Skeletal muscle tissue (tissue), 4 donors: ENCODE results near the gene YWHAG. TPM values are rescaled to one million over a fixed set of nuclear protein-coding genes. Genes with fewer than 3 reads are reported as not detected.
"Not testable (repeated sequence)": the region's sequence is repeated elsewhere in the genome, so short reads cannot be mapped to it uniquely, and the experiment has no call there.

ENCODE experiments used
- H3K27ac ChIP-seq: one replicate; pipeline ENCODE4 v1.7.0; 2013; ENCODE audit warnings: mild to moderate bottlenecking, low read depth, low read length, inconsistent platforms
- H3K27me3 ChIP-seq, 3 donors: one replicate each; pipeline ENCODE4 v1.7.0; 2013; ENCODE audit warnings: low read length in 3 of 3; ENCODE audit not compliant: control insufficient read depth in 3 of 3, insufficient read depth in 3 of 3
- H3K36me3 ChIP-seq, 3 donors: one replicate each; pipeline ENCODE4 v1.7.0; 2013; ENCODE audit warnings: low read length in 3 of 3; ENCODE audit not compliant: control insufficient read depth in 3 of 3, insufficient read depth in 3 of 3
- H3K4me1 ChIP-seq, 3 donors: one replicate each; pipeline ENCODE4 v1.7.0; 2013; ENCODE audit warnings: low read length in 3 of 3, mild to moderate bottlenecking in 3 of 3; ENCODE audit not compliant: control insufficient read depth in 3 of 3, insufficient read depth in 3 of 3
- H3K4me3 ChIP-seq, 3 donors: one replicate each; pipeline ENCODE4 v1.7.0; 2013; ENCODE audit warnings: low read length in 3 of 3
- H3K9ac ChIP-seq, 3 donors: one replicate each; pipeline ENCODE4 v1.7.0; 2013; ENCODE audit warnings: low read length in 3 of 3, mild to moderate bottlenecking in 3 of 3, moderate library complexity in 2 of 3, low read depth in 1 of 3
- H3K9me3 ChIP-seq, 3 donors: one replicate each; pipeline ENCODE4 v1.7.0; 2013; ENCODE audit warnings: low read length in 3 of 3; ENCODE audit not compliant: control insufficient read depth in 3 of 3
- total RNA-seq: library from RNA; depleted of rRNA; stranded (reverse); fragments of >200 nt; gene quantifications from one replicate; pipeline ENCODE4 v1.2.3, GENCODE V29; 2014
- donor health status: Osteomylitis.

The YWHAG gene
- total RNA-seq, 1 donor from 2014 or later: 86.1 TPM

DNA sequence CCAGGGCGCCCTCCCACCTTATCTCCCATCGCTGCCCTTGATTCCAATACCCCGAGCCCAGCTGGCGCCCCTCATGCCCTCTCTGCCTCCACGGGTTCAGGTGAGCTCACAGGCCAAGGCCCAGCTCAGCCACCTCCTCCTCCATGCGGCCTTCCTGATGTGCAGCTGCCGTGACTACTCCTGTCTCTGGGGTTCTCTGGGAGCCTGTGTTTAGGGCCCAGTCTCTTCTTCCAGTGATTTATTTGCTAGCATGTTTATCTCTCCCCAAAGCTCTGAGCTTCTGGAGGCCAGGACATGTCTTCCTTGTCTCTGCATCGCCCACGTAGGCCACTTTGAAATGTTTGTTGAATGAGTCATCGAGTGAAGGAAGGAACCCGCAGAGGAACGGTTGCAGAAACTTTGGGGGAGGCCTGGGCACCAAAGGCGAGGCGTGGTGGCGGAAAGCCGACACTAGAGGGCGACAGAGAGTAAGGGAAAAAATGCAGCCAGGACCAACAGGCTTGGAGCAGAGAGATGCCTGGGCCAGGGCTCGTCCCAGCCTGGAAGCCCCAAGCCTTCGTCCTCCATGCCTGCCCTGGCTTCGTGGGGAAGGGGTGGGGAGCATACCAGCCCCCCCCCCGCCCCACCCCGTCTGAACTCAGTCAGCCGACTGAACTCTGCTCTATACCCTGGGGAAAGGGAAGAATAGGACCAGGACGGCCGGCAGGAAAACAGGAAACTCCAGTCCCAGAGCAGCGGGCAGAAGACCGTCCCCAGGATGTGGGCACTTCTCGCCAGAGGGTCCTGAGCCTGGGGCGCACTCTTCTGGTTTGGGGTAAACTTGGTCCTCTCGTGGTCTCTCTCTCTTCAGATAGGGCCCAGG lies 67.2 kb downstream of the YWHAG start:
- Histone ChIP-seq H3K27ac (peak overlapping the region; percentile 97), H3K9me3 (no peaks in the 10 kb centered on the region), H3K4me1 (peaks cover 25 to 44% (median 39%) of the 10 kb centered on the region in 3 donors), H3K27me3 (no peaks in the 10 kb centered on the region), H3K9ac (peak overlapping the region; percentile 85 to 86 (median 85)), H3K4me3 (peak overlapping the region; percentile 64 to 70 (median 66)), H3K36me3 (no peaks in the 10 kb centered on the region)

DNA sequence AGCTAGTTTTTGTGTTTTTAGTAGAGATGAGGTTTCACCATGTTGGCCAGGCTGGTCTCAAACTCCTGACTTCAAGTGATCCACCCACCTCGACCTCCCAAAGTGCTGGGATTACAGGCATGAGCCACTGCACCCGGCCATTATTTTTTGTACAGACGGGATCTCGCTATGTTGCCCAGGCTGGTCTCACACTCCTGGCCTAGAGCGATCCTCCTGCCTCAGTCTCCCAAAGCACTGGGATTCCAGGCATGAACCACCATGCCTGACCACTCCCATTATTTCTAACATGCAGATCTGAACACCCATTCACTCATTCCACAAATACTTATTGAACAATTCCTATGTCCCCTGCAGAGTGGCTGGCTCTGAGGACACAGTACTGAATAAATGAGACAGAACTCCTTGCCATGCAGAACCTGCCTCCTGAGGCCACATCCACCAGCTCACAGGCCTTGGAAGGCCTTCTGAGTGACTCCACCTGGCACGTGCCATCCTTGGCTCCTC lies 67.9 kb downstream of the YWHAG start:
- peak overlapping the region; percentile 97 for H3K27ac ChIP-seq
- H3K27me3 ChIP-seq, H3K9me3 ChIP-seq, H3K36me3 ChIP-seq: not testable (repeated sequence)
- H3K4me3 ChIP-seq: peak overlapping the region in 1 of 3 donors; percentile 13
- peak overlapping the region in 1 of 3 donors; percentile 85 for H3K9ac ChIP-seq
- H3K4me1 ChIP-seq: peaks cover 25 to 41% (median 39%) of the 10 kb centered on the region in 3 donors

DNA sequence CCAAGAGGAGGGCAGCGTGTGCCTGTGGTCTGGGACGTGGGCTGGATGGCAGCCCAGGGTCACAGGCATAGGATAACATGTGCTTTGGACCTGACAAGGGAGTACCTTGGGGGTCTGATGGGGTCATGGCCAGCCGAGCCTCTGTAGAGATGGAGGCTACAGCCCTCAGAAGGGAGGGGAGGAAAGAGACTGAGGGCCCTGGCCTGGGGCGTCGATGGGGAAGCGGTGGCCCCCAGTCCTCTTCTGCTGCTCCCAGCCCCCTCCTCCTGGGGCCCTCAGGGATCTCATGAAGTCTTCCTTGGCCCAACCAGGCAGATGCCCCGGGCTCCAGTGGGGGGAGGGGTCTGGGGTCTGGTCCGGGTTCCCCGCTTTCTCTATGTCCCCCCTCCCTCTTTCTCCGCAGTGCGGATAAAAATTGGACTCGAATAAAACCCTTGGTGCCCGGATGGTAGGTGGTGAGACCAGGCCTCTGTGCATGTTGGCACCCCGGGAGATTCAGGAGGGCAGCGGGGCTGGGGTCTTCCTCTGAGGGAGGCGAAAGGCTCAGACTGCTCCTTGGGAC lies 71.9 kb downstream of the YWHAG start:
- Histone ChIP-seq H3K36me3 (no peaks in the 10 kb centered on the region), H3K27ac (no peak overlapping the region), H3K9ac (no peak overlapping the region), H3K27me3 (peaks cover 8 to 23% (median 9%) of the 10 kb centered on the region in 3 donors), H3K9me3 (no peaks in the 10 kb centered on the region), H3K4me1 (peaks cover 5 to 8% (median 7%) of the 10 kb centered on the region in 3 donors), H3K4me3 (no peak overlapping the region)

GRCh38 chr7:76285604-76286374 lies 73.0 kb downstream of the YWHAG start:
- H3K9ac ChIP-seq: no peak overlapping the region
- H3K4me1 ChIP-seq: no peaks in the 10 kb centered on the region
- H3K27me3 ChIP-seq: peaks cover 10 to 28% (median 11%) of the 10 kb centered on the region in 3 donors
- H3K9me3 ChIP-seq: no peaks in the 10 kb centered on the region
- no peaks in the 10 kb centered on the region for H3K36me3 ChIP-seq
- no peak overlapping the region for H3K27ac ChIP-seq
- no peak overlapping the region for H3K4me3 ChIP-seq

- Histone ChIP-seq H3K4me1 (no peaks in the 10 kb centered on the region), H3K36me3 (no peaks in the 10 kb centered on the region), H3K9me3 (no peaks in the 10 kb centered on the region), H3K4me3 (no peak overlapping the region), H3K9ac (no peak overlapping the region), H3K27me3 (peaks cover 14 to 28% (median 17%) of the 10 kb centered on the region in 3 donors), H3K27ac (no peak overlapping the region)
These were observed 75.3 kb downstream of the YWHAG start for GRCh38 chr7:76283254-76284159.

- Histone ChIP-seq H3K9ac (peak overlapping the region in 1 of 3 donors; percentile 16), H3K27ac (no peak overlapping the region), H3K27me3 (peaks cover 14 to 28% (median 19%) of the 10 kb centered on the region in 3 donors), H3K36me3 (no peaks in the 10 kb centered on the region), H3K4me1 (no peaks in the 10 kb centered on the region), H3K9me3 (no peaks in the 10 kb centered on the region), H3K4me3 (peak overlapping the region in 1 of 3 donors; percentile 40)
These were observed 76.2 kb downstream of the YWHAG start for GRCh38 chr7:76282344-76283253.

DNA sequence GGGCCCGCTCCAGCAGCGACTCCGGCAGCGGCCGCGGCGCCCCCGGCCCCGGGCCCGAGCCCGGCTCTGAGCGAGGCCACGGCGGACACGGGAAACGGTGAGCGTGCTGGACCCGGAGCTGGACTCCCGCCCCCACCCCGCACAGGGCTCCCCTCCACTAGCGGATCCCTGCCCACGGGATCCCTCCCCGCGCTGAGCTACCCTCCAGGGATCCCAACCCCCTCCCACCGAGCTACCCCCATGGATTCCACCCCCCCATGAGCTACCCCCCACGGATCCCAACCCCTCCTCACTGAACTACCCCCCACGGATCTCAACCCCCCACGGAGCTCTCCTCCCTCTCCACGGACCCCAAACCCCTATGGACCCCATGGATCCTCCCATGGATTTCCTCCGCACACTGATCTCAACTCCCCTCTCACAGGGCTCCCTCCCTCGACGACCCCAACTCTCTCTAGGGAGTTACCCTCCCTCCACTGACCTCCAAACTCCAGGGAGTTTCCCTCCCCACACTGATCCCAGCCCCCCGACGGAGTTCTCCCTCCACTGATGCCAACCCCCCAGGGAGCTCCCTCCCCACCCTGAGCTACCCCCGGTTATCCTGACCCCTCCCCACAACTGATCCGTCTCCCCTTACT lies 77.0 kb downstream of the YWHAG start:
- Histone ChIP-seq H3K9ac (peak overlapping the region in 1 of 3 donors; percentile 32), H3K27me3 (peaks cover 14 to 31% (median 23%) of the 10 kb centered on the region in 3 donors)

DNA sequence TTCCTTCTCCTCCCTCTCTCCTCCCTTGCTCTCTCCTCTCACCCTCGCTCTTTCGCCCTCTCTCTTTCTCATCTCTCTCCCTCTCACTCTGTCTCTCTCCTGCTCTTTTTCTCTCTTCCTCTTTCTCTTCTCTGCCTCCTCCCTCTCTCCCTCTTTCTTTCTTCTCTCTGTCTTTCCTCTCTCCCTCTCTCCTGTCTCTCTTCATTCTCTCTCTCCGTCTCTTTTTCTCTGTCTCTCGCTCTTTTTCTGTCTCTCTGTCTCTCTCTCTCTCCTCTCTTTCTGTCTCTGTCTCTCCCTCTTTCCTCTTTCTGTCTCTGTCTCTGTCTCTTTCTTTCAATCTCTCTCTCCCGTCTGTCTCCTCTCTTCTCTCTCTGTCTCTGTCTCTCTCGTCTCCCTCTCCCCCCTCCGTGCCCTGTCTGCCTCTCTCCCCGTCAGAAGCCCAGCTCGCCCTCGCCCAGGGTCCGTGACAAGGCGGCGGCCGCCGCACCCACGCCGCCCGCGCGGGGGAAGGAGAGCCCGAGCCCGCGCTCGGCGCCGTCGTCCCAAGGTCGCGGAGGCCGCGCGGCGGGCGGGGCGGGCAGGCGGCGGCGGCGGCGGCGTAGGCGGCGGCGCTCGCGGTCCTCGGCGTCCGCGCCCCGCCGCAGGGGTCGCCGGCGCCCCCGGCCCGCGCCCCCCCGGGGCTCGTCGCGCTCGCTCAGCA lies 77.6 kb downstream of the YWHAG start:
- Histone ChIP-seq H3K27me3 (peaks cover 14 to 36% (median 29%) of the 10 kb centered on the region in 3 donors), H3K4me1 (no peaks in the 10 kb centered on the region), H3K4me3 (peak overlapping the region; percentile 31 to 43 (median 40)), H3K27ac (no peak overlapping the region), H3K36me3 (no peaks in the 10 kb centered on the region), H3K9me3 (no peaks in the 10 kb centered on the region), H3K9ac (peak overlapping the region in 1 of 3 donors; percentile 55)

More for the DNA sequence above, 77.0 kb downstream of the YWHAG start:
- Histone ChIP-seq H3K36me3 (no peaks in the 10 kb centered on the region), H3K4me3 (peak overlapping the region in 1 of 3 donors; percentile 30), H3K27ac (no peak overlapping the region), H3K4me1 (no peaks in the 10 kb centered on the region), H3K9me3 (no peaks in the 10 kb centered on the region)
